PC-3 (cell line): ENCODE data around the gene OCA2. TPM values are rescaled to one million over a fixed set of nuclear protein-coding genes. Genes with fewer than 3 reads are reported as not detected.

Source experiments
- ATAC-seq: fragments of 200-7000 bp; cut with Tn5 transposase; 2 replicates; pipeline ENCODE4 v1.9.1; 2020; ENCODE audit warnings: mild to moderate bottlenecking, moderate library complexity
- BruUV-seq: library from RNA; stranded (reverse); fragments of 400-500 nt; replicated peaks from 2 replicates; lab custom pipeline; 2021; lab: Mats Ljungman, UMichigan
- CTCF ChIA-PET: fragments of 300-600 bp; sonication (Branson Sonifier 250); formaldehyde crosslinking; loops from one replicate; lab custom pipeline; 2022; ENCODE audit warnings: antibody characterized with exemption; lab: Charles Lee
- POLR2A ChIA-PET: fragments of 300-600 bp; sonication (Branson Sonifier 250); formaldehyde crosslinking; loops from one replicate; lab custom pipeline; 2022; ENCODE audit warnings: antibody characterized with exemption; ENCODE audit not compliant: unreplicated experiment; lab: Charles Lee
- DNase-seq: peaks from one replicate; pipeline ENCODE4 v3.0.0-alpha.2; 2015
- H2AFZ ChIP-seq: fragments of 300-600 bp; sonication (generic); 2 replicates; pipeline ENCODE4 v1.6.0; 2016; ENCODE audit warnings: antibody characterized with exemption, low read length
- H3F3A ChIP-seq: fragments of 300-600 bp; sonication (generic); one replicate; pipeline ENCODE4 v1.6.0; 2017; ENCODE audit warnings: antibody characterized with exemption, low read length, control low read depth, mild to moderate bottlenecking; ENCODE audit not compliant: unreplicated experiment
- H3K27ac ChIP-seq: fragments of 300-600 bp; sonication (generic); 2 replicates; pipeline ENCODE4 v1.5.1; 2016; ENCODE audit warnings: mild to moderate bottlenecking, low read length
- H3K27me3 ChIP-seq: fragments of 300-600 bp; sonication (generic); 2 replicates; pipeline ENCODE4 v1.6.1; 2016; ENCODE audit warnings: low read length, mixed read lengths
- H3K36me3 ChIP-seq: fragments of 300-600 bp; sonication (generic); 2 replicates; pipeline ENCODE4 v1.6.1; 2016; ENCODE audit warnings: low read depth, mixed run types, low read length, mixed read lengths
- H3K4me1 ChIP-seq: fragments of 300-600 bp; sonication (generic); 2 replicates; pipeline ENCODE4 v1.5.1; 2016; ENCODE audit warnings: low read length; ENCODE audit not compliant: insufficient read depth
- H3K4me2 ChIP-seq: fragments of 300-600 bp; sonication (generic); 2 replicates; pipeline ENCODE4 v1.6.0; 2016; ENCODE audit warnings: low read length
- H3K4me3 ChIP-seq: fragments of 300-600 bp; sonication (generic); 2 replicates; pipeline ENCODE4 v1.5.1; 2016; ENCODE audit warnings: mild to moderate bottlenecking, low read length, mixed read lengths
- H3K79me2 ChIP-seq: fragments of 300-600 bp; sonication (generic); 2 replicates; pipeline ENCODE4 v1.6.1; 2017; ENCODE audit warnings: low read length, mixed read lengths
- H3K9ac ChIP-seq: fragments of 300-600 bp; sonication (generic); 2 replicates; pipeline ENCODE4 v1.6.0; 2016; ENCODE audit warnings: mild to moderate bottlenecking, low read length
- H3K9me2 ChIP-seq: fragments of 300-600 bp; sonication (generic); replicated peaks from 2 replicates; pipeline ENCODE4 v1.6.1; 2016; ENCODE audit warnings: mixed run types, low read length, mixed read lengths
- H3K9me3 ChIP-seq: fragments of 300-600 bp; sonication (generic); 2 replicates; pipeline ENCODE4 v1.6.1; 2016; ENCODE audit warnings: low read length, mixed read lengths
- H4K20me1 ChIP-seq: fragments of 300-600 bp; sonication (generic); 2 replicates; pipeline ENCODE4 v1.6.1; 2016; ENCODE audit warnings: low read length, mixed read lengths
- EZH2 ChIP-seq: fragments of 300-600 bp; sonication (generic); IDR thresholded peaks from one replicate; pipeline ENCODE4 v1.6.1; 2017; ENCODE audit warnings: antibody characterized with exemption, mild to moderate bottlenecking, low read length; ENCODE audit not compliant: unreplicated experiment
- EZH2phosphoT487 ChIP-seq: fragments of 300-600 bp; sonication (generic); IDR thresholded peaks from 2 replicates; pipeline ENCODE4 v1.6.1; 2018; ENCODE audit warnings: mild to moderate bottlenecking, antibody characterized with exemption, low read length, borderline replicate concordance
- intact Hi-C: fragments of 100-400 bp; cut with micrococcal nuclease; formaldehyde crosslinking; loops from 2 replicates; pipeline ENCODE4 v1.9.0; 2023
- total RNA-seq: library from RNA; depleted of rRNA; stranded (reverse); fragments of >200 nt; gene quantifications from 2 replicates; pipeline ENCODE4 v1.2.3, GENCODE V29; 2014
- TF ChIP-seq, protein P1 (sequence below): fragments of 300-600 bp; sonication (generic); conservative IDR thresholded peaks from 2 replicates; pipeline ENCODE4 v1.5.1; 2017; ENCODE audit warnings: antibody characterized with exemption, low read depth, mild to moderate bottlenecking, low read length

The OCA2 gene
- total RNA-seq, 1 experiment from 2014 or later = not detected

GRCh38 chr15:27899583-27900285 lies 199.4 kb downstream of the OCA2 start:
- POLR2A ChIA-PET = no interaction called here
- BruUV-seq = no TSS peak
- no peak for ATAC-seq

DNA sequence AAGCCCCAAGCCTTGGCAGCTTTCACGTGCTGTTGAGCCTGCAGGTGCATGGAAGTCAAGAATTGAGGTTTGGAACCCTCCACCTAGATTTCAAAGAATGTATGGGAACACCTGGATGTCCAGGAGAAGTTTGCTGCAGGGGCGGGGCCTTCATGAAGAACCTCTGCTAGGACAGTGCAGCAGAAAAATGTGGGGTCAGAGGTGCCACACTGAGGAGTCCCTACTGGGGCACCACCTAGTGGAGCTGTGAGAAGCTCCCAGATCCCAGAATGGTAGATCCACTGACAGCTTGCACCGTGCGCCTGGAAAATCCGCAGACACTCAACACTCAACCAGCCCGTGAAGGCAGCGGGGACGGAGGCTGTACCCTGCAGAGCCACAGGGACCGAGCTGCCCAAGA lies 201.6 kb downstream of the OCA2 start:
- peaks cover 11% of the 10 kb centered on the region for H3K9me3 ChIP-seq
- no peak overlapping the region for H3K4me3 ChIP-seq
- H3F3A ChIP-seq = no peaks in the 10 kb centered on the region
- TF ChIP-seq EZH2 = no peak
- no peak for TF ChIP-seq EZH2phosphoT487
- TF ChIP-seq, protein P1, sequence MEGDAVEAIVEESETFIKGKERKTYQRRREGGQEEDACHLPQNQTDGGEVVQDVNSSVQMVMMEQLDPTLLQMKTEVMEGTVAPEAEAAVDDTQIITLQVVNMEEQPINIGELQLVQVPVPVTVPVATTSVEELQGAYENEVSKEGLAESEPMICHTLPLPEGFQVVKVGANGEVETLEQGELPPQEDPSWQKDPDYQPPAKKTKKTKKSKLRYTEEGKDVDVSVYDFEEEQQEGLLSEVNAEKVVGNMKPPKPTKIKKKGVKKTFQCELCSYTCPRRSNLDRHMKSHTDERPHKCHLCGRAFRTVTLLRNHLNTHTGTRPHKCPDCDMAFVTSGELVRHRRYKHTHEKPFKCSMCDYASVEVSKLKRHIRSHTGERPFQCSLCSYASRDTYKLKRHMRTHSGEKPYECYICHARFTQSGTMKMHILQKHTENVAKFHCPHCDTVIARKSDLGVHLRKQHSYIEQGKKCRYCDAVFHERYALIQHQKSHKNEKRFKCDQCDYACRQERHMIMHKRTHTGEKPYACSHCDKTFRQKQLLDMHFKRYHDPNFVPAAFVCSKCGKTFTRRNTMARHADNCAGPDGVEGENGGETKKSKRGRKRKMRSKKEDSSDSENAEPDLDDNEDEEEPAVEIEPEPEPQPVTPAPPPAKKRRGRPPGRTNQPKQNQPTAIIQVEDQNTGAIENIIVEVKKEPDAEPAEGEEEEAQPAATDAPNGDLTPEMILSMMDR = no peak
- ATAC-seq (no peak), DNase-seq (no peak)
- H3K79me2 ChIP-seq = no peaks in the 10 kb centered on the region
- no peaks in the 10 kb centered on the region for H4K20me1 ChIP-seq
- no peak overlapping the region for H2AFZ ChIP-seq
- no peak overlapping the region for H3K9ac ChIP-seq
- ChIA-PET CTCF (no interaction called here), POLR2A (no interaction called here)
- H3K9me2 ChIP-seq = no peaks in the 10 kb centered on the region
- no TSS peak for BruUV-seq
- H3K4me2 ChIP-seq = no peak overlapping the region
- H3K4me1 ChIP-seq = no peaks in the 10 kb centered on the region
- H3K36me3 ChIP-seq = no peaks in the 10 kb centered on the region
- no peaks in the 10 kb centered on the region for H3K27me3 ChIP-seq
- no peak overlapping the region for H3K27ac ChIP-seq
- intact Hi-C loops = no loop called here

More at GRCh38 chr15:27899583-27900285, 199.4 kb downstream of the OCA2 start:
- Histone ChIP-seq H3K9me3 (peaks cover 5% of the 10 kb centered on the region; the same call in 1 of the 2 replicates), H4K20me1 (no peaks in the 10 kb centered on the region), H3K27ac (no peak overlapping the region), H3K79me2 (no peaks in the 10 kb centered on the region), H3K4me1 (no peaks in the 10 kb centered on the region), H2AFZ (no peak overlapping the region), H3K4me3 (no peak overlapping the region), H3K36me3 (no peaks in the 10 kb centered on the region), H3K9me2 (no peaks in the 10 kb centered on the region), H3K4me2 (no peak overlapping the region), H3F3A (no peaks in the 10 kb centered on the region), H3K27me3 (no peaks in the 10 kb centered on the region), H3K9ac (no peak overlapping the region)
- CTCF ChIA-PET = no interaction called here
- intact Hi-C loops = no loop called here
- no peak for DNase-seq
- TF ChIP-seq, protein P1 = no peak
- TF ChIP-seq EZH2phosphoT487 (no peak), EZH2 (no peak)

DNA sequence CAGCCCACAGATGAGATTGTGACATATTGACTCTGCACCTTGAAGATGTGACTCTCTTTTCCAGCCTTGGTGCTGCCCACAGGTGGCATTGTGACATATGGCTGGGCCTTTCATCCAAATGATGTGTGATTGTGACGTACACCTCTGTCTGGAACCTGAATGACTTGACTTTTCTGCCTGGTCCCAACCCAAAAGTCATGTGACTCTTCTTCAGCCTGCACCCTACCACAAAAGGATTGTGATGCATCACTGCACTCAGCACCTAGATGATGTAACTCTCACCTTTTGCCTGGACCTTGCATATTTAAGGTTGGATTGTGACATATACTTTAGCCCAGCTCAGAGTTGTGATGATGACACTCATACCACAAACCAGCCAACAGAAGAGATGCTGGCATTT lies 204.5 kb downstream of the OCA2 start:
- BruUV-seq = no TSS peak
- Histone ChIP-seq H3K4me2 (no peak overlapping the region), H3K27me3 (no peaks in the 10 kb centered on the region), H3K36me3 (no peaks in the 10 kb centered on the region), H3F3A (no peaks in the 10 kb centered on the region), H3K9me3 (peaks cover 27% of the 10 kb centered on the region), H3K9me2 (no peaks in the 10 kb centered on the region), H3K9ac (no peak overlapping the region), H3K27ac (no peak overlapping the region), H4K20me1 (no peaks in the 10 kb centered on the region), H3K79me2 (no peaks in the 10 kb centered on the region), H2AFZ (no peak overlapping the region), H3K4me1 (no peaks in the 10 kb centered on the region), H3K4me3 (no peak overlapping the region)
- ChIA-PET CTCF (no interaction called here), POLR2A (no interaction called here)
- no peak for ATAC-seq
- intact Hi-C loops = no loop called here
- no peak for DNase-seq
- TF ChIP-seq, protein P1 = no peak
- TF ChIP-seq EZH2 (no peak), EZH2phosphoT487 (no peak)
